Endothelial cell of umbilical vein (primary cell): ENCODE results near the gene RANBP3. TPM values are rescaled to one million over a fixed set of nuclear protein-coding genes. Genes with fewer than 3 reads are reported as not detected.

Source experiments
- BruUV-seq: library from RNA; stranded (reverse); fragments of 400-500 nt; replicated peaks from 2 replicates; lab custom pipeline; 2021; lab: Mats Ljungman, UMichigan
- CTCF ChIA-PET: fragments of 300-600, 350-600 bp; sonication (Branson Sonifier 250); formaldehyde crosslinking; loops from one replicate; lab custom pipeline; 2021; ENCODE audit warnings: antibody characterized with exemption, inconsistent platforms; lab: Charles Lee
- POLR2A ChIA-PET: fragments of 300-600, 350-600 bp; sonication (Branson Sonifier 250); formaldehyde crosslinking; loops from one replicate; lab custom pipeline; 2021; ENCODE audit warnings: antibody characterized with exemption, inconsistent platforms; lab: Charles Lee
- DNase-seq: peaks from one replicate; pipeline ENCODE4 v3.0.0-alpha.2; 2011; ENCODE audit warnings: low read depth, low spot score
- FAIRE-seq: peaks from 2 replicates; lab custom pipeline; 2011; peaks lifted over from hg19 to GRCh38; lab: Jason Lieb, UNC
- H2AFZ ChIP-seq: 2 replicates; pipeline ENCODE4 v1.6.0; 2012; ENCODE audit warnings: low read depth, low read length, control low read depth, inconsistent platforms
- H3K27ac ChIP-seq: 2 replicates; pipeline ENCODE4 v1.5.1; 2011; ENCODE audit warnings: low read depth, mild to moderate bottlenecking, control low read depth, low read length, moderate library complexity; ENCODE audit not compliant: insufficient read depth
- H3K27me3 ChIP-seq, 2 experiments: 2 replicates each; pipeline versions ENCODE4 v1.6.0 to v1.6.1; 2011; ENCODE audit warnings: low read length in 2 of 2, mixed read lengths in 1 of 2; ENCODE audit not compliant: control insufficient read depth in 2 of 2, insufficient read depth in 2 of 2
- H3K36me3 ChIP-seq, 2 experiments: 2 replicates in 1 of 2; 3 replicates in 1 of 2; pipeline ENCODE4 v1.5.1; 2011; ENCODE audit warnings: low read length in 2 of 2, mild to moderate bottlenecking in 1 of 2, moderate library complexity in 1 of 2; ENCODE audit not compliant: control insufficient read depth in 2 of 2, insufficient read depth in 2 of 2; ENCODE audit errors: extremely low read depth in 1 of 2
- H3K4me1 ChIP-seq: 3 replicates; pipeline ENCODE4 v1.5.1; 2011; ENCODE audit warnings: mild to moderate bottlenecking, low read length; ENCODE audit not compliant: control insufficient read depth, insufficient read depth; ENCODE audit errors: extremely low read depth
- H3K4me2 ChIP-seq: 2 replicates; pipeline ENCODE4 v1.6.1; 2011; ENCODE audit warnings: low read length, control low read depth, mixed read lengths; ENCODE audit not compliant: insufficient read depth
- H3K4me3 ChIP-seq, 3 experiments: fragments of 200-600 bp in 1 of 3; sonication (generic), shearing (Covaris generic) in 1 of 3; replicated peaks in 1 of 3; 2 replicates each; pipeline ENCODE4 v1.5.1; 2011 to 2016; ENCODE audit warnings: control low read depth in 3 of 3, low read length in 3 of 3, mild to moderate bottlenecking in 2 of 3, inconsistent platforms in 1 of 3, low read depth in 1 of 3, moderate library complexity in 1 of 3; ENCODE audit not compliant: insufficient read depth in 1 of 3
- H3K79me2 ChIP-seq: 2 replicates; pipeline ENCODE4 v1.6.0; 2012; ENCODE audit warnings: low read length, inconsistent platforms; ENCODE audit not compliant: control insufficient read depth, insufficient read depth
- H3K9ac ChIP-seq: replicated peaks from 2 replicates; pipeline ENCODE3; 2011; ENCODE audit warnings: low read length, control low read depth; ENCODE audit not compliant: insufficient read depth; ENCODE audit errors: extremely low read depth
- H3K9me1 ChIP-seq: replicated peaks from 3 replicates; pipeline ENCODE4 v1.6.0; 2011; ENCODE audit warnings: mild to moderate bottlenecking, low read length; ENCODE audit not compliant: control insufficient read depth, insufficient read depth; ENCODE audit errors: extremely low read depth
- H3K9me3 ChIP-seq: replicated peaks from 2 replicates; pipeline ENCODE4 v1.5.1; 2012; ENCODE audit warnings: low read length, inconsistent platforms; ENCODE audit not compliant: control insufficient read depth, insufficient read depth
- H4K20me1 ChIP-seq: replicated peaks from 2 replicates; pipeline ENCODE3; 2011; ENCODE audit warnings: mild to moderate bottlenecking, low read length; ENCODE audit not compliant: control insufficient read depth, insufficient read depth; ENCODE audit errors: extremely low read depth
- CTCF ChIP-seq, 2 donors: IDR thresholded peaks; 1 replicate in 1 of 2; 2 replicates in 1 of 2; pipeline ENCODE4 v1.5.1; 2011; ENCODE audit warnings: low read length in 2 of 2, mild to moderate bottlenecking in 2 of 2, moderate library complexity in 2 of 2, control low read depth in 1 of 2, inconsistent platforms in 1 of 2, low read depth in 1 of 2; ENCODE audit not compliant: insufficient read depth in 1 of 2; ENCODE audit errors: extremely low read depth in 1 of 2
- EZH2 ChIP-seq: IDR thresholded peaks from 2 replicates; pipeline ENCODE4 v1.6.1; 2012; ENCODE audit warnings: borderline replicate concordance, low read depth, mild to moderate bottlenecking, moderate library complexity, low read length, inconsistent platforms; ENCODE audit not compliant: severe bottlenecking
- FOS ChIP-seq: IDR thresholded peaks from 2 replicates; pipeline ENCODE4 v1.6.1; 2011; ENCODE audit warnings: mild to moderate bottlenecking, low read length, moderate library complexity, borderline replicate concordance; ENCODE audit not compliant: insufficient read depth
- GATA2 ChIP-seq: IDR thresholded peaks from 2 replicates; pipeline ENCODE4 v1.7.0; 2011; ENCODE audit warnings: low read depth, mild to moderate bottlenecking, moderate library complexity, mixed read lengths, low read length; ENCODE audit not compliant: insufficient read length, insufficient read depth
- JUN ChIP-seq: IDR thresholded peaks from 2 replicates; pipeline ENCODE4 v1.6.1; 2011; ENCODE audit warnings: borderline replicate concordance, low read depth; ENCODE audit not compliant: insufficient read length, insufficient read depth
- MAX ChIP-seq: IDR thresholded peaks from 2 replicates; pipeline ENCODE4 v1.6.1; 2011; ENCODE audit not compliant: insufficient read depth, insufficient read length
- MYC ChIP-seq: IDR thresholded peaks from one replicate; pipeline ENCODE4 v1.6.1; 2011; ENCODE audit warnings: mild to moderate bottlenecking, low read depth, low read length
- POLR2A ChIP-seq: IDR thresholded peaks from 2 replicates; pipeline ENCODE4 v1.6.1; 2012; ENCODE audit warnings: low read depth, mild to moderate bottlenecking, control low read depth, low read length
- POLR2AphosphoS5 ChIP-seq: IDR thresholded peaks from 2 replicates; pipeline ENCODE4 v1.6.1; 2012; ENCODE audit warnings: low read depth, mild to moderate bottlenecking, control low read depth, low read length, moderate library complexity; ENCODE audit not compliant: insufficient read depth
- dilution Hi-C: fragments of 300-500 bp; cut with MboI; formaldehyde crosslinking; loops from one replicate; pipeline ENCODE4 v1.15.0; 2019; ENCODE audit warnings: low sequenced_read_pairs; ENCODE audit not compliant: extremely low pct_ligation_motif_present
- intact Hi-C: fragments of 100-400 bp; cut with micrococcal nuclease; formaldehyde crosslinking; loops from one replicate; pipeline ENCODE4 v1.10.0; 2022
- polyA plus RNA-seq, 4 experiments: library from polyadenylated mRNA; depleted of rRNA in 3 of 4; stranded (reverse) in 3 of 4; unstranded in 1 of 4; fragments of >200 nt; gene quantifications; 2 replicates each; pipeline versions ENCODE4 v1.2.1 to v1.2.3, GENCODE V29; 2011 to 2012; ENCODE audit warnings: missing spikeins in 1 of 4
- total RNA-seq: library from RNA; stranded (reverse); gene quantifications from 2 replicates; pipeline ENCODE4 v1.2.3, GENCODE V29; 2021

The RANBP3 gene
- total and polyA plus RNA-seq, 2 donors (not counting 3 experiments of a cell fraction or from before 2014, with no cell fraction given): 72.3 to 85.3 TPM

DNA sequence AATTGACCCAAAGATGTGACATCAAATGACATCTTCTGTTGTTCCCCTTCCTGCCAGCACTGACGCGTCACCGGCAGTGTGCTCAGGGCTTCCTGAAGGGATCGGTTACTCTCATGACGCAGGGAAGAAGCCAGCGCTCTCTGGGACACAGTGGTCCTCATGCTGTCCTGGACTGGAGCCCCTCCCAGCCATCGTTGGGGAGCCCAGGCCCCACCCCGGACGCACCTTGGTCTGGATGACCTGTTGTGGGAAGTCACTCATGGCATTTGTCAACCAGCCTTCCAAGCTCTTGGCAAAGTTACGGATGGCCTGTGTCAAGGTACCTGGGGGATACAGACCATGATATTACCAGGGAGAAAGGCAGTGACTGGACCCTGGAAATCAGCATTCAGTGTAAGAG, 26.0 kb upstream of the RANBP3 start:
- H3K9ac ChIP-seq: no peak overlapping the region
- ChIA-PET POLR2A (no interaction called here), CTCF (no interaction called here)
- no peaks in the 10 kb centered on the region for H3K9me1 ChIP-seq
- intact Hi-C loops: no loop called here
- no peaks in the 10 kb centered on the region for H3K79me2 ChIP-seq
- H3K4me2 ChIP-seq: no peak overlapping the region
- no peak overlapping the region for H3K27ac ChIP-seq
- dilution Hi-C loops: no loop called here
- no peaks in the 10 kb centered on the region for H3K4me1 ChIP-seq
- no peaks in the 10 kb centered on the region for H4K20me1 ChIP-seq
- no TSS peak for BruUV-seq
- no peak overlapping the region for H3K4me3 ChIP-seq
- no peak overlapping the region for H2AFZ ChIP-seq
- H3K27me3 ChIP-seq: no peaks in the 10 kb centered on the region
- no peaks in the 10 kb centered on the region for H3K9me3 ChIP-seq
- no peak for TF ChIP-seq CTCF (IDR thresholded peaks at IDR 0.05; ENCODE audit: extremely low read depth in 1 of 2, insufficient read depth in 1 of 2, low read depth in 1 of 2, low read length in 2 of 2)
- no peak for TF ChIP-seq POLR2A
- TF ChIP-seq GATA2: no peak
- TF ChIP-seq POLR2AphosphoS5: no peak
- TF ChIP-seq EZH2: no peak
- TF ChIP-seq FOS: no peak
- TF ChIP-seq MAX: no peak
- TF ChIP-seq MYC: no peak
- TF ChIP-seq JUN: no peak
- DNase-seq: no peak
- no peak for FAIRE-seq
- H3K36me3 ChIP-seq: peaks cover 3 to 9% of the 10 kb centered on the region in 2 experiments
